ENCODE data around the gene CPLX1. TPM values are rescaled to one million over a fixed set of nuclear protein-coding genes. Genes with fewer than 3 reads are reported as not detected.

The CPLX1 gene
- total RNA-seq, 1 donor from 2014 or later, result 0.46 TPM

DNA sequence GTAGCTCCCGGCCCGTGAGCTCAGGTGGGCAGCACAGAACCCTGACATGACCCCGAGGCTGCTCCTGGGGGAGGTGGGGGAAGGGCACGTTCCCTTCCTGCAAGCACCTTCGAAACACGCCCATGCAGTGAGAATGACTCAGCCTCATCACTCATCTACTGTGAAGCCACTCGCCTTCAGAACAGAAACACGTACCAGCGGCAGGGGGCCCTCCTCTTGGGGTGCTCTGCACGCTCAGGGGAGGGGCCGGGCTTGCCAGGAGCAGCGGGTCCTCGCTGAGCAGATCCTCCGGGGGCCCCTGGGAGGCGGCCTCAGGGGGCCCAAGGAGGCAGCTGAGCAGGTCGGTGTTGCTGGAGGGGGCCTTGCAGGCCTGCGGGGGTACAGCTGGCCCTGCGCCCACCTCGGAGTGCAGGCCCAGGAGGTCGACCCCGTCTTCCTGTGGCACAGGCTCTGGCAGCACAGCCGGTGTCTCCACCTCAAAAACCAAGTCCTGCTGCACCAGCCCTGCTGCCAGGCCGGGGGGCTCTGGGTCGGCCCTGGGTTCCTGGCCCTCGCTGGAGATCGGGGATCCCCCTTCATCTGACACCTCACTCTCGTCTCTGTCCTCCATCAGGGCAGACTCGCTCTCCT is 40.9 kb upstream of the CPLX1 start:
- DNase-seq (ENCODE audit: low spot score), result no peak
- no peak for TF ChIP-seq CTCF (IDR thresholded peaks at IDR 0.05; ENCODE audit: unreplicated experiment)
- H3K36me3 Mint-ChIP-seq (ENCODE audit: low read depth, unreplicated experiment), result peaks cover 47% of the 10 kb centered on the region
- no peak overlapping the region for H3K4me3 Mint-ChIP-seq (ENCODE audit: unreplicated experiment)
- H3K9me3 Mint-ChIP-seq (ENCODE audit: unreplicated experiment), result no peaks in the 10 kb centered on the region
- no peak overlapping the region for H3K27ac Mint-ChIP-seq (ENCODE audit: unreplicated experiment)
- H3K27me3 Mint-ChIP-seq (ENCODE audit: unreplicated experiment), result peaks cover 16% of the 10 kb centered on the region
- peaks cover 4% of the 10 kb centered on the region for H3K4me1 Mint-ChIP-seq (ENCODE audit: unreplicated experiment)

GRCh38 chr4:866068-866760 is 40.3 kb upstream of the CPLX1 start:
- peak overlapping the region; percentile 18 for H3K27ac Mint-ChIP-seq (ENCODE audit: unreplicated experiment)
- H3K36me3 Mint-ChIP-seq (ENCODE audit: low read depth, unreplicated experiment), result peaks cover 46% of the 10 kb centered on the region
- no peak for DNase-seq (ENCODE audit: low spot score)
- TF ChIP-seq CTCF (IDR thresholded peaks at IDR 0.05; ENCODE audit: unreplicated experiment), result no peak
- peaks cover 4% of the 10 kb centered on the region for H3K4me1 Mint-ChIP-seq (ENCODE audit: unreplicated experiment)
- peaks cover 16% of the 10 kb centered on the region for H3K27me3 Mint-ChIP-seq (ENCODE audit: unreplicated experiment)
- H3K9me3 Mint-ChIP-seq (ENCODE audit: unreplicated experiment), result no peaks in the 10 kb centered on the region
- peak overlapping the region; percentile 62 for H3K4me3 Mint-ChIP-seq (ENCODE audit: unreplicated experiment)

DNA sequence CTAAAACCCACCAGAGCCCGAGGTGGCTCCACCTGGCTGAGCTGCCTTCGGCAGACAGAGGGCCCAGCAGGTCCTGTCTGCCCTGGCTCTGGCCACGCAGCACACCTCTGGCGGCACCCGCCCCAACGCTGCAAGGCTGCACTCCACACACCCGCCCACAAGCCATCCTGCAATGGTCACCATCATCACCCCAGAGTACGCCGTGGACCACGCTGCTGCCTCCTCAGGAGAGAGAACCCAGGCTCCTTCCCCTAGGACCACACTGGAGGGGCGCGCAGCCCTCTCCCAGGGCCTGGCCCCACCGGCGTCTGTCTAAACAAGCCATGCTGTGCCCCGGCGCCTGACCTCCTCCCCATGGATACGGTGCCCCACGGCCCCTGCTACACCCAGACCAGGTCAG is 39.6 kb upstream of the CPLX1 start:
- Mint-ChIP-seq H3K4me3 (ENCODE audit: unreplicated experiment) (no peak overlapping the region), H3K27me3 (ENCODE audit: unreplicated experiment) (peaks cover 13% of the 10 kb centered on the region), H3K4me1 (ENCODE audit: unreplicated experiment) (peaks cover 4% of the 10 kb centered on the region), H3K9me3 (ENCODE audit: unreplicated experiment) (no peaks in the 10 kb centered on the region), H3K36me3 (ENCODE audit: low read depth, unreplicated experiment) (peaks cover 46% of the 10 kb centered on the region), H3K27ac (ENCODE audit: unreplicated experiment) (no peak overlapping the region)
- TF ChIP-seq CTCF (IDR thresholded peaks at IDR 0.05; ENCODE audit: unreplicated experiment), result no peak
- no peak for DNase-seq (ENCODE audit: low spot score)

- DNase-seq (ENCODE audit: low spot score), result no peak
- Mint-ChIP-seq H3K27me3 (ENCODE audit: unreplicated experiment) (peaks cover 10% of the 10 kb centered on the region), H3K9me3 (ENCODE audit: unreplicated experiment) (no peaks in the 10 kb centered on the region), H3K27ac (ENCODE audit: unreplicated experiment) (no peak overlapping the region), H3K4me1 (ENCODE audit: unreplicated experiment) (peaks cover 4% of the 10 kb centered on the region), H3K4me3 (ENCODE audit: unreplicated experiment) (no peak overlapping the region), H3K36me3 (ENCODE audit: low read depth, unreplicated experiment) (peaks cover 45% of the 10 kb centered on the region)
- no peak for TF ChIP-seq CTCF (IDR thresholded peaks at IDR 0.05; ENCODE audit: unreplicated experiment)
Measured at GRCh38 chr4:865121-865465, 39.2 kb upstream of the CPLX1 start.

- TF ChIP-seq CTCF (IDR thresholded peaks at IDR 0.05; ENCODE audit: unreplicated experiment), result no peak
- peaks cover 43% of the 10 kb centered on the region for H3K36me3 Mint-ChIP-seq (ENCODE audit: low read depth, unreplicated experiment)
- no peak overlapping the region for H3K27ac Mint-ChIP-seq (ENCODE audit: unreplicated experiment)
- peaks cover 10% of the 10 kb centered on the region for H3K27me3 Mint-ChIP-seq (ENCODE audit: unreplicated experiment)
- no peaks in the 10 kb centered on the region for H3K9me3 Mint-ChIP-seq (ENCODE audit: unreplicated experiment)
- no peaks in the 10 kb centered on the region for H3K4me1 Mint-ChIP-seq (ENCODE audit: unreplicated experiment)
- no peak for DNase-seq (ENCODE audit: low spot score)
- no peak overlapping the region for H3K4me3 Mint-ChIP-seq (ENCODE audit: unreplicated experiment)
Measured at GRCh38 chr4:864456-865120, 38.7 kb upstream of the CPLX1 start.

Data from endothelial cell (in vitro differentiated cells).